ENCODE results near the gene TMCC2. TPM values are rescaled to one million over a fixed set of nuclear protein-coding genes. Genes with fewer than 3 reads are reported as not detected.
"Not testable (repeated sequence)": the region's sequence is repeated elsewhere in the genome, so short reads cannot be mapped to it uniquely, and the experiment has no call there.

The TMCC2 gene
- total RNA-seq, 4 donors from 2014 or later: 0.80 to 1.2 (median 1.1) TPM; not detected in 1

DNA sequence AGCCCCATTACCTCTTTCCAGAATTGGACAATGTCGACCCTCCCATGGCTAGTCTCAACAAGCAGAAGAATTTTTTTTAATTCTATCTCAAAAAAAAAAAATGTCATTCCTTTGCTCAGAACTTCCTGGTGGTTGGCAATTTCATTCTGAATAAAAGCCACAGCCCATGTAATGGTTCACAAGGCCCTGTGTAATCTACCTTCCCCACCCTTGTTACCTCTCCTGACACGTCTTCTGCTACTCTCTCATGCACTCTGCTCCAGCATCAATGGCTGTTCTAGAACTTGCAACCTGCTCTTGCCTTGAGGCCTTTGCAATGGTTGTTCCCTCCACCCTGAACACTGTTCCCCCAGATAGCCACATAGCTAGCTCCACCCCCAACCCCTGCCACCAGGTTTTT lies 68.4 kb downstream of the TMCC2 start:
- intact Hi-C loops (cut with DNase I; ENCODE audit: low total_unique reads): no loop called here
- 45 to 52% methylated on average over 2 of the region's 2 CpGs for WGBS, 2 donors (ENCODE audit: low coverage in 1 of 2)

DNA sequence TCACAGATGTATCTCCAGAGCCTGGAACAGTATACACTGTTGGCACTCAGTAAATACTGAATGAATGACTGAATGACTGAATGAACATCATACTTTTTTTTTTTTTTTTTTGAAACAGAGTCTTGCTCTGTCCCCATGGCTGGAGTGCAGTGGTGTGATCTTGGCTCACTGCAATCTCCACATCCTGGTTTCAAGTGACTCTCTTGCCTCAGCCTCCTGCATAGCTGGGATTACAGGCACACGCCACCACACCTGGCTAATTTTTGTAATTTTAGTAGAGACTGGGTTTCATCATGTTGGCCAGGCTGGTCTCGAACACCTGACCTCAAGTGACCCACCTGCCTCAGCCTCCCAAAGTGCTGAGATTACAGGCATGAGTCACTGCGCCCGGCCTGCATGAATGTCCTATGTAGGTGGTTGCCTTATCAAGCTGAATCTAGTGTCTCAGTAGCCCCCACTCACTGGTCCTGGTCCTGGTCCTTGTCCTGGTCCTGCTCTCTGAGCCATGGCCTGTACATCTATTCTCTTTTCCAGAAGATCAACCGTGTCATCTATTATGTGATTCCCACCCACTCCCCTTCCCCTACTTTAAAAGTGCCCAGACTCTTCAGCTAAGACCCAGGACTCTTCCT lies 69.9 kb downstream of the TMCC2 start:
- DNase-seq; in situ Hi-C loops (cut with MboI; ENCODE audit: low pct_ligation_motif_present in 1 of 4, low pct_unique_long_range_greater_than_20kb in 1 of 4, low sequenced_read_pairs in 3 of 4); H3K9me3 ChIP-seq; intact Hi-C loops (cut with DNase I; ENCODE audit: low total_unique reads); H3K4me3 ChIP-seq; H3K27ac ChIP-seq; H3K36me3 ChIP-seq; H3K27me3 ChIP-seq: not testable (repeated sequence)
- WGBS, 2 donors (ENCODE audit: low coverage in 1 of 2): 83 to 93% methylated on average over 1 to 5 of the region's 5 CpGs
- peaks cover 9 to 45% (median 25%) of the 10 kb centered on the region in 4 donors for H3K4me1 ChIP-seq

More for the DNA sequence above, 68.4 kb downstream of the TMCC2 start:
- DNase-seq: no peak
- Histone ChIP-seq H3K4me1 (peaks cover 0 to 30% (median 11%) of the 10 kb centered on the region in 4 donors), H3K36me3 (no peaks in the 10 kb centered on the region), H3K27ac (no peak overlapping the region), H3K27me3 (no peaks in the 10 kb centered on the region), H3K9me3 (no peaks in the 10 kb centered on the region), H3K4me3 (no peak overlapping the region)
- in situ Hi-C loops (cut with MboI; ENCODE audit: low pct_ligation_motif_present in 1 of 4, low pct_unique_long_range_greater_than_20kb in 1 of 4, low sequenced_read_pairs in 3 of 4): no loop called here
- TF ChIP-seq POLR2AphosphoS5 (IDR thresholded peaks at IDR 0.05) (no peak), EP300 (IDR thresholded peaks at IDR 0.05; ENCODE audit: low read depth) (no peak), POLR2A (IDR thresholded peaks at IDR 0.05) (no peak)
- TF ChIP-seq, protein P1, sequence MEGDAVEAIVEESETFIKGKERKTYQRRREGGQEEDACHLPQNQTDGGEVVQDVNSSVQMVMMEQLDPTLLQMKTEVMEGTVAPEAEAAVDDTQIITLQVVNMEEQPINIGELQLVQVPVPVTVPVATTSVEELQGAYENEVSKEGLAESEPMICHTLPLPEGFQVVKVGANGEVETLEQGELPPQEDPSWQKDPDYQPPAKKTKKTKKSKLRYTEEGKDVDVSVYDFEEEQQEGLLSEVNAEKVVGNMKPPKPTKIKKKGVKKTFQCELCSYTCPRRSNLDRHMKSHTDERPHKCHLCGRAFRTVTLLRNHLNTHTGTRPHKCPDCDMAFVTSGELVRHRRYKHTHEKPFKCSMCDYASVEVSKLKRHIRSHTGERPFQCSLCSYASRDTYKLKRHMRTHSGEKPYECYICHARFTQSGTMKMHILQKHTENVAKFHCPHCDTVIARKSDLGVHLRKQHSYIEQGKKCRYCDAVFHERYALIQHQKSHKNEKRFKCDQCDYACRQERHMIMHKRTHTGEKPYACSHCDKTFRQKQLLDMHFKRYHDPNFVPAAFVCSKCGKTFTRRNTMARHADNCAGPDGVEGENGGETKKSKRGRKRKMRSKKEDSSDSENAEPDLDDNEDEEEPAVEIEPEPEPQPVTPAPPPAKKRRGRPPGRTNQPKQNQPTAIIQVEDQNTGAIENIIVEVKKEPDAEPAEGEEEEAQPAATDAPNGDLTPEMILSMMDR (IDR thresholded peaks at IDR 0.05): no peak

DNA sequence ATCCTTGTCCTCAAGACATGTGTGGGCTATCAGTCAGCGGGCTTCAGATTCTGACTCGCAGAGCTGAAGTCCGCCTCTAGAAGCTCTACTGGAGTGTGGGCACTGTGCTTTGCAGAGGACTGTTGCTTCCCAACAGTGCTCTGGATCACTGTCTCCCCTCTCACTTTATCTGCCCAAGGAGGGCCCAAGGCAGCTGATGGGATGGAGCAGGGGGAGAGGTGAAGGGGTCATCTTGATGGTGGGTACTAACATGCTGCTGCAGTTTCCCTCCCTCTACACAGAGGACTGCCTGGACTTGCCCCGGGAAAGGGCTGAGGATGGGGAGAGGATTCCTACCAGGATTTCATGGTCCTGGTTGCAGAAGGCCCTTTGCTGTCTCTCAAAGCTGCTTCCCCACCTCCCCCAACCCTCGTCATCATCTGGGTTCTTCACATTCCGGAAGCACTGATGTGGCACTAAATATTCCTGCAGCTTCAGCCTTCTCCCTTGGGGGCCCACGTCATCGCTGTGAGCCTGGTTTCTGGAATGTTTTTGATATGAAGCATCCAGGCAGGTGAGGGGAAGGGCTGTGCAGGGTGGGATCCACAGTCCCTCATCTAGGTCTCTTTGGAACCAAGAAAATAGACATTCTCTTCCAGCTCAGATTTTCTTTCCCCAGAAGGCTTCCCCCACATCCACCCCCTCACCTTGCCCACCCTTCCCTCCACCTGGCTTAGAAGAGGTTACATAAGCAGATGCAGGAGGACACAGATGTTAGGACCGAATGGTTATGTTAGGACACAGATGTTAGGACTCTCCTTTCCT lies 70.6 kb downstream of the TMCC2 start:
- Histone ChIP-seq H3K27me3 (no peaks in the 10 kb centered on the region), H3K9me3 (no peaks in the 10 kb centered on the region), H3K4me3 (no peak overlapping the region), H3K4me1 (peaks cover 9 to 45% (median 25%) of the 10 kb centered on the region in 4 donors), H3K36me3 (peaks cover 0 to 5% (median 1%) of the 10 kb centered on the region in 4 donors), H3K27ac (no peak overlapping the region)
- intact Hi-C loops (cut with DNase I; ENCODE audit: low total_unique reads) (no loop called here), in situ Hi-C loops (cut with MboI; ENCODE audit: low pct_ligation_motif_present in 1 of 4, low pct_unique_long_range_greater_than_20kb in 1 of 4, low sequenced_read_pairs in 3 of 4) (no loop called here)
- DNase-seq: no peak
- 79% methylated on average over 9 of the region's 9 CpGs; no CpG with 5 or more reads in 1 of the 2 donors for WGBS, 2 donors (ENCODE audit: low coverage in 1 of 2)
- TF ChIP-seq POLR2A (IDR thresholded peaks at IDR 0.05) (no peak), EP300 (IDR thresholded peaks at IDR 0.05; ENCODE audit: low read depth) (no peak), POLR2AphosphoS5 (IDR thresholded peaks at IDR 0.05) (no peak)
- TF ChIP-seq, protein P1 (IDR thresholded peaks at IDR 0.05): no peak

DNA sequence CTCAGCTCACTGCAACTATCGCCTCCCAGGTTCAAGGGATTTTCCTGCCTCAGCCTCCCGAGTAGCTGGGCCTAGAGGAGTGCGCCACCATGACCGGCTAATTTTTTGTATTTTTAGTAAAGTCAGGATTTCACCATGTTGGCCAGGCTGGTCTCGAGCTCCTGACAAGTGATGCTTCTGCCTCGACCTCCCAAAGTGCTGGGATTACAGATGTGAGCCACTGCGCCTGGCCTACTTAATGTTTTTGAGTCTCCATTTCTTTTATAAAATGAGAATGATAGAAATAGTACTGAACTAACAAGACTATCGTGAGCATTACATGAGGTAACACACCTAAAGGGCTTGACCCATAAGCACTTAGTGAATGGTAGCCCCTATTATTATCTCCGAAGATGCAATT lies 72.4 kb downstream of the TMCC2 start:
- no peak overlapping the region for H3K27ac ChIP-seq
- H3K27me3 ChIP-seq: no peaks in the 10 kb centered on the region
- H3K36me3 ChIP-seq: peaks cover 0 to 21% (median 9%) of the 10 kb centered on the region in 4 donors
- H3K9me3 ChIP-seq: no peaks in the 10 kb centered on the region
- TF ChIP-seq POLR2A (IDR thresholded peaks at IDR 0.05) (no peak), EP300 (IDR thresholded peaks at IDR 0.05; ENCODE audit: low read depth) (no peak), POLR2AphosphoS5 (IDR thresholded peaks at IDR 0.05) (no peak)
- TF ChIP-seq, protein P1 (IDR thresholded peaks at IDR 0.05): no peak
- DNase-seq: no peak
- H3K4me3 ChIP-seq: no peak overlapping the region
- in situ Hi-C loops (cut with MboI; ENCODE audit: low pct_ligation_motif_present in 1 of 4, low pct_unique_long_range_greater_than_20kb in 1 of 4, low sequenced_read_pairs in 3 of 4): no loop called here
- peaks cover 9 to 31% (median 16%) of the 10 kb centered on the region in 4 donors for H3K4me1 ChIP-seq
- WGBS, 2 donors (ENCODE audit: low coverage in 1 of 2): 81% methylated on average over 9 of the region's 9 CpGs; no CpG with 5 or more reads in 1 of the 2 donors
- intact Hi-C loops (cut with DNase I; ENCODE audit: low total_unique reads): no loop called here

Measured in transverse colon (tissue), 4 donors.